ENCODE data around the gene UTP14A. TPM values are rescaled to one million over a fixed set of nuclear protein-coding genes. Genes with fewer than 3 reads are reported as not detected.

Gene UTP14A
- total and polyA plus RNA-seq, 4 donors: 3.0 to 6.6 (median 5.1) TPM

DNA sequence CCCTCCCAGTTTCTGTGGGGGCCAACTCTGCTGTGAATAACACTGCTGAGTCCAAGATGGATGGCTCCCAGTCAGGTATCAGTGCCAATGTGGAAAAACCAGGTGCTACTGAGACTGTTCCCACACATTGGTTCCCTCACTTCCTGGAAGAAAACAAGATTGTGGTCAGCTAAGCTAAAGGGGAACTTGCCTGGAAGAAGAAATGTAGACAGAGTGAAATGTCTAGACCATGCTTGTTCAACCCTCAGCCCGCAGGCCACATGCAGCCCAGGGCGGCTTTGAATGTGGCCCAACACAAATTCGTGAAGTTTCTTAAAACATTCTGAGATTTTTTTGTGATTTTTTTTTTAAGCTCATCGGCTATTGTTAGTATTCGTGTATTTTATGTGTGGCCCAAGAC is 28.6 kb upstream of the UTP14A start:
- Histone ChIP-seq H3K9me3 (ENCODE audit: control insufficient read depth in 4 of 4, low read length in 3 of 4) (no peaks in the 10 kb centered on the region), H3K4me1 (ENCODE audit: control insufficient read depth in 4 of 4, insufficient read depth in 4 of 4, low read length in 3 of 4) (no peaks in the 10 kb centered on the region), H3K4me3 (ENCODE audit: low read depth in 1 of 3, low read length in 3 of 3) (no peak overlapping the region), H3K9ac (ENCODE audit: low read depth in 1 of 2, low read length in 2 of 2) (no peak overlapping the region), H3K27ac (ENCODE audit: low read depth in 1 of 2, low read length in 2 of 2) (no peak overlapping the region), H3K27me3 (ENCODE audit: control insufficient read depth in 4 of 4, insufficient read depth in 4 of 4, low read length in 3 of 4) (peaks cover 0 to 2% (median 0%) of the 10 kb centered on the region in 4 donors), H3K36me3 (ENCODE audit: control insufficient read depth in 4 of 4, insufficient read depth in 3 of 4, low read depth in 1 of 4, low read length in 3 of 4) (no peaks in the 10 kb centered on the region)
- 90% methylated on average over 5 of the region's 5 CpGs for WGBS
- DNase-seq (ENCODE audit: low spot score): no peak
- TF ChIP-seq YY1 (IDR thresholded peaks at IDR 0.05): no peak
- TF ChIP-seq, protein P1, sequence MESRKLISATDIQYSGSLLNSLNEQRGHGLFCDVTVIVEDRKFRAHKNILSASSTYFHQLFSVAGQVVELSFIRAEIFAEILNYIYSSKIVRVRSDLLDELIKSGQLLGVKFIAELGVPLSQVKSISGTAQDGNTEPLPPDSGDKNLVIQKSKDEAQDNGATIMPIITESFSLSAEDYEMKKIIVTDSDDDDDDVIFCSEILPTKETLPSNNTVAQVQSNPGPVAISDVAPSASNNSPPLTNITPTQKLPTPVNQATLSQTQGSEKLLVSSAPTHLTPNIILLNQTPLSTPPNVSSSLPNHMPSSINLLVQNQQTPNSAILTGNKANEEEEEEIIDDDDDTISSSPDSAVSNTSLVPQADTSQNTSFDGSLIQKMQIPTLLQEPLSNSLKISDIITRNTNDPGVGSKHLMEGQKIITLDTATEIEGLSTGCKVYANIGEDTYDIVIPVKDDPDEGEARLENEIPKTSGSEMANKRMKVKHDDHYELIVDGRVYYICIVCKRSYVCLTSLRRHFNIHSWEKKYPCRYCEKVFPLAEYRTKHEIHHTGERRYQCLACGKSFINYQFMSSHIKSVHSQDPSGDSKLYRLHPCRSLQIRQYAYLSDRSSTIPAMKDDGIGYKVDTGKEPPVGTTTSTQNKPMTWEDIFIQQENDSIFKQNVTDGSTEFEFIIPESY (IDR thresholded peaks at IDR 0.05): no peak
- no peak for TF ChIP-seq RXRA (IDR thresholded peaks at IDR 0.05)
- no peak for TF ChIP-seq MAX (IDR thresholded peaks at IDR 0.05)
- no peak for TF ChIP-seq EGR1 (IDR thresholded peaks at IDR 0.05; ENCODE audit: low read depth in 2 of 2)
- TF ChIP-seq NR2F2 (IDR thresholded peaks at IDR 0.05): no peak
- TF ChIP-seq, protein P2, sequence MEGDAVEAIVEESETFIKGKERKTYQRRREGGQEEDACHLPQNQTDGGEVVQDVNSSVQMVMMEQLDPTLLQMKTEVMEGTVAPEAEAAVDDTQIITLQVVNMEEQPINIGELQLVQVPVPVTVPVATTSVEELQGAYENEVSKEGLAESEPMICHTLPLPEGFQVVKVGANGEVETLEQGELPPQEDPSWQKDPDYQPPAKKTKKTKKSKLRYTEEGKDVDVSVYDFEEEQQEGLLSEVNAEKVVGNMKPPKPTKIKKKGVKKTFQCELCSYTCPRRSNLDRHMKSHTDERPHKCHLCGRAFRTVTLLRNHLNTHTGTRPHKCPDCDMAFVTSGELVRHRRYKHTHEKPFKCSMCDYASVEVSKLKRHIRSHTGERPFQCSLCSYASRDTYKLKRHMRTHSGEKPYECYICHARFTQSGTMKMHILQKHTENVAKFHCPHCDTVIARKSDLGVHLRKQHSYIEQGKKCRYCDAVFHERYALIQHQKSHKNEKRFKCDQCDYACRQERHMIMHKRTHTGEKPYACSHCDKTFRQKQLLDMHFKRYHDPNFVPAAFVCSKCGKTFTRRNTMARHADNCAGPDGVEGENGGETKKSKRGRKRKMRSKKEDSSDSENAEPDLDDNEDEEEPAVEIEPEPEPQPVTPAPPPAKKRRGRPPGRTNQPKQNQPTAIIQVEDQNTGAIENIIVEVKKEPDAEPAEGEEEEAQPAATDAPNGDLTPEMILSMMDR (IDR thresholded peaks at IDR 0.05; ENCODE audit: low read depth, low read length, missing input control): no peak
- TF ChIP-seq, protein P3, sequence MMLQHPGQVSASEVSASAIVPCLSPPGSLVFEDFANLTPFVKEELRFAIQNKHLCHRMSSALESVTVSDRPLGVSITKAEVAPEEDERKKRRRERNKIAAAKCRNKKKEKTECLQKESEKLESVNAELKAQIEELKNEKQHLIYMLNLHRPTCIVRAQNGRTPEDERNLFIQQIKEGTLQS (IDR thresholded peaks at IDR 0.05): no peak
- TF ChIP-seq TAF1 (conservative IDR thresholded peaks at IDR 0.05): no peak
- TF ChIP-seq HNF4A (conservative IDR thresholded peaks at IDR 0.05): no peak
- no peak for TF ChIP-seq REST (IDR thresholded peaks at IDR 0.05)
- TF ChIP-seq HNF4G (IDR thresholded peaks at IDR 0.05): no peak
- TF ChIP-seq GABPA (IDR thresholded peaks at IDR 0.05 in 1 of 2, conservative IDR thresholded peaks at IDR 0.05 in 1 of 2): no peak
- no peak for TF ChIP-seq FOXA1 (IDR thresholded peaks at IDR 0.05)
- TF ChIP-seq JUND (IDR thresholded peaks at IDR 0.05): no peak
- no peak for TF ChIP-seq RAD21 (IDR thresholded peaks at IDR 0.05)
- no peak for TF ChIP-seq FOXA2 (IDR thresholded peaks at IDR 0.05)
- TF ChIP-seq SP1 (IDR thresholded peaks at IDR 0.05): no peak
